GM15510 (cell line): ENCODE data around the gene SPPL3.

Source experiments
- POLR2A ChIP-seq: IDR thresholded peaks from 3 replicates; pipeline ENCODE4 v1.6.1; 2011; ENCODE audit warnings: borderline replicate concordance; ENCODE audit not compliant: insufficient read length; ENCODE audit errors: extremely low read depth

Gene SPPL3

GRCh38 chr12:120766566-120766965 lies 137.6 kb downstream of the SPPL3 start:
- TF ChIP-seq POLR2A = no peak

- no peak for TF ChIP-seq POLR2A
Measured at GRCh38 chr12:120764816-120765215, 139.3 kb downstream of the SPPL3 start.

- TF ChIP-seq POLR2A = no peak
Measured at GRCh38 chr12:120763250-120763649, 140.9 kb downstream of the SPPL3 start.

GRCh38 chr12:120762086-120762485 lies 142.1 kb downstream of the SPPL3 start:
- no peak for TF ChIP-seq POLR2A

GRCh38 chr12:120761519-120761934 lies 142.6 kb downstream of the SPPL3 start:
- no peak for TF ChIP-seq POLR2A

- no peak for TF ChIP-seq POLR2A
Measured at GRCh38 chr12:120760349-120761254, 143.6 kb downstream of the SPPL3 start.

GRCh38 chr12:120759591-120760348 lies 144.4 kb downstream of the SPPL3 start:
- TF ChIP-seq POLR2A = no peak

GRCh38 chr12:120758798-120759590 lies 145.2 kb downstream of the SPPL3 start:
- TF ChIP-seq POLR2A = no peak

GRCh38 chr12:120757949-120758348 lies 146.2 kb downstream of the SPPL3 start:
- no peak for TF ChIP-seq POLR2A

- TF ChIP-seq POLR2A = no peak
Measured at GRCh38 chr12:120757226-120757742, 146.9 kb downstream of the SPPL3 start.

- TF ChIP-seq POLR2A = no peak
Measured at GRCh38 chr12:120755269-120755668, 148.9 kb downstream of the SPPL3 start.

- no peak for TF ChIP-seq POLR2A
Measured at GRCh38 chr12:120754792-120755191, 149.4 kb downstream of the SPPL3 start.

GRCh38 chr12:120751389-120751788 lies 152.8 kb downstream of the SPPL3 start:
- no peak for TF ChIP-seq POLR2A

GRCh38 chr12:120750806-120751205 lies 153.4 kb downstream of the SPPL3 start:
- no peak for TF ChIP-seq POLR2A

- no peak for TF ChIP-seq POLR2A
Measured at GRCh38 chr12:120749256-120749655, 154.9 kb downstream of the SPPL3 start.

- no peak for TF ChIP-seq POLR2A
Measured at GRCh38 chr12:120748242-120748641, 155.9 kb downstream of the SPPL3 start.
